Astrocyte (in vitro differentiated cells and primary cell): ENCODE measurements around the gene ODR4.

ENCODE experiments used
- CTCF ChIP-seq: IDR thresholded peaks from 2 replicates; pipeline ENCODE4 v1.5.1; 2011; ENCODE audit warnings: low read depth, mild to moderate bottlenecking, inconsistent platforms, low read length, moderate library complexity; ENCODE audit not compliant: insufficient read depth
- EZH2 ChIP-seq: IDR thresholded peaks from 2 replicates; pipeline ENCODE4 v1.6.1; 2012; ENCODE audit warnings: mild to moderate bottlenecking, low read length, inconsistent platforms; ENCODE audit not compliant: insufficient read depth

DNA sequence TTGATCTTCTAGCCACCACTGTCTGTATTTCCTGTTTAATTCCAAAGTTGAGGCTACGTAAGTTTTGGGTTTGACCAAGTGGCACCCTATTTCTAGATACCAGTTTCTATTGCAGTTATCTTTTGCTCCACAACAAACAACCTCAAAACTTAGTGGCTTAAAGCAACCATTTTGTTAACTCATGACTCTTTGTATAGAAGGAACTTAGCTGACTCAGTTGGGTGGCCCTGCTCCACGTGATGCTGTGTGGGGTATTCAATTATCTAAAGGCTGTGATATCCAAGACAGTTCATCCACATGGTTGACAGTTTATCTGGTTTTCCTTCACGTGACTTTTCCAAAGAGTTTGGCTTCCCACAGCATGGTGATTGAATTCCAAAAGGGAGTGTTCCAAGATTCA lies 50.5 kb downstream of the ODR4 start:
- no peak for TF ChIP-seq CTCF
- TF ChIP-seq EZH2 = no peak
